ENCODE measurements around the gene KRT2.

The KRT2 gene

GRCh38 chr12:52694151-52694550 is 42.1 kb upstream of the KRT2 start:
- CTCF ChIA-PET: interaction anchor here (0.6 kb wide), 1 partner anchor 569 kb away, joined by 3 read pairs; no protein-coding TSS in a partner anchor
- H3K27ac ChIP-seq (ENCODE audit: extremely low read depth, low read depth, low read length): no peak overlapping the region
- no peak for TF ChIP-seq HIC1 (tag by site-specific recombination; IDR thresholded peaks at IDR 0.05)
- no peak for TF ChIP-seq ZNF704 (tag by site-specific recombination; IDR thresholded peaks at IDR 0.05)
- TF ChIP-seq ZNF645 (tag by site-specific recombination; IDR thresholded peaks at IDR 0.05): no peak
- no peak for TF ChIP-seq ZNF521 (tag by site-specific recombination; IDR thresholded peaks at IDR 0.05)
- TF ChIP-seq ZNF48 (tag by site-specific recombination; IDR thresholded peaks at IDR 0.05): no peak
- no peak for TF ChIP-seq ZNF175 (tag by site-specific recombination; IDR thresholded peaks at IDR 0.05)
- no peak for TF ChIP-seq KLF8 (tag by site-specific recombination; IDR thresholded peaks at IDR 0.05)
- no peaks in the 10 kb centered on the region for H3K36me3 ChIP-seq (ENCODE audit: control insufficient read depth in 2 of 2, insufficient read depth in 1 of 2, low read length in 2 of 2)
- H3K4me3 ChIP-seq (ENCODE audit: low read depth, low read length): no peak overlapping the region
- POLR2A ChIA-PET: no interaction called here
- H3K4me1 ChIP-seq (ENCODE audit: control insufficient read depth, insufficient read depth, low read length): no peaks in the 10 kb centered on the region
- H3K9me3 ChIP-seq (ENCODE audit: control insufficient read depth, insufficient read depth, low read depth, low read length): no peaks in the 10 kb centered on the region

- CTCF ChIA-PET: interaction anchor here (0.8 kb wide), 3 partner anchors 19 to 1584 kb away, joined by 3 to 4 read pairs (median 3); no protein-coding TSS in a partner anchor
- H3K27ac ChIP-seq (ENCODE audit: extremely low read depth, low read depth, low read length): no peak overlapping the region
- H3K4me3 ChIP-seq (ENCODE audit: low read depth, low read length): no peak overlapping the region
- no peaks in the 10 kb centered on the region for H3K9me3 ChIP-seq (ENCODE audit: control insufficient read depth, insufficient read depth, low read depth, low read length)
- no peaks in the 10 kb centered on the region for H3K36me3 ChIP-seq (ENCODE audit: control insufficient read depth in 2 of 2, insufficient read depth in 1 of 2, low read length in 2 of 2)
- TF ChIP-seq ZBTB17 (tag by site-specific recombination; IDR thresholded peaks at IDR 0.05) (0 out of 2 replicates have a peak, but pooled peaks have one; percentile 20), TCF7L2 (IDR thresholded peaks at IDR 0.05; ENCODE audit: borderline replicate concordance, low read depth, low read length) (no peak), ZNF112 (tag by site-specific recombination; IDR thresholded peaks at IDR 0.05) (no peak), ZNF146 (tag by site-specific recombination; IDR thresholded peaks at IDR 0.05) (no peak), ZNF701 (tag by site-specific recombination; IDR thresholded peaks at IDR 0.05) (no peak), ZNF10 (tag by site-specific recombination; IDR thresholded peaks at IDR 0.05) (no peak)
- H3K4me1 ChIP-seq (ENCODE audit: control insufficient read depth, insufficient read depth, low read length): no peaks in the 10 kb centered on the region
- POLR2A ChIA-PET: no interaction called here
Measured at GRCh38 chr12:52693261-52693660, 41.2 kb upstream of the KRT2 start.

GRCh38 chr12:52692254-52692653 is 40.2 kb upstream of the KRT2 start:
- H3K27ac ChIP-seq (ENCODE audit: extremely low read depth, low read depth, low read length): no peak overlapping the region
- no peaks in the 10 kb centered on the region for H3K9me3 ChIP-seq (ENCODE audit: control insufficient read depth, insufficient read depth, low read depth, low read length)
- no peaks in the 10 kb centered on the region for H3K4me1 ChIP-seq (ENCODE audit: control insufficient read depth, insufficient read depth, low read length)
- 0 out of 2 replicates have a peak, but pooled peaks have one; percentile 31 for TF ChIP-seq GLIS1 (tag by site-specific recombination; IDR thresholded peaks at IDR 0.05)
- TF ChIP-seq ZNF660 (tag by site-specific recombination; IDR thresholded peaks at IDR 0.05): no peak
- TF ChIP-seq ZNF223 (tag by site-specific recombination; IDR thresholded peaks at IDR 0.05): no peak
- TF ChIP-seq MYNN (tag by site-specific recombination; IDR thresholded peaks at IDR 0.05; ENCODE audit: borderline replicate concordance): no peak
- no peak for TF ChIP-seq ZNF362 (tag by site-specific recombination; IDR thresholded peaks at IDR 0.05)
- H3K4me3 ChIP-seq (ENCODE audit: low read depth, low read length): no peak overlapping the region
- POLR2A ChIA-PET: no interaction called here
- CTCF ChIA-PET: interaction anchor here (0.8 kb wide), 2 partner anchors 18 to 470 kb away, joined by 3 read pairs; no protein-coding TSS in a partner anchor
- H3K36me3 ChIP-seq (ENCODE audit: control insufficient read depth in 2 of 2, insufficient read depth in 1 of 2, low read length in 2 of 2): no peaks in the 10 kb centered on the region
